Memory B cell (primary cell): ENCODE results near the gene CYP19A1.

ENCODE experiments used
- ATAC-seq: fragments of 150-1000 bp; cut with Tn5 transposase; 2 replicates; pipeline ENCODE4 v1.10.0; 2021; ENCODE audit warnings: low read depth, mild to moderate bottlenecking, moderate library complexity
- DNase-seq, 2 donors: peaks; one replicate each; pipeline ENCODE4 v3.0.0; 2022; ENCODE audit warnings: low spot score in 2 of 2
- H3K27ac Mint-ChIP-seq: one replicate; pipeline ENCODE4 v1.8.0; 2022; ENCODE audit warnings: mild to moderate bottlenecking, moderate library complexity, mixed read lengths
- H3K27me3 Mint-ChIP-seq: one replicate; pipeline ENCODE4 v1.8.0; 2022; ENCODE audit warnings: mixed read lengths
- H3K36me3 Mint-ChIP-seq: one replicate; pipeline ENCODE4 v1.8.0; 2022; ENCODE audit warnings: mild to moderate bottlenecking, mixed read lengths
- H3K4me1 Mint-ChIP-seq: one replicate; pipeline ENCODE4 v1.8.0; 2022; ENCODE audit warnings: mixed read lengths
- H3K4me3 Mint-ChIP-seq: one replicate; pipeline ENCODE4 v1.8.0; 2022; ENCODE audit warnings: mild to moderate bottlenecking, moderate library complexity, mixed read lengths
- H3K9me3 Mint-ChIP-seq: one replicate; pipeline ENCODE4 v1.8.0; 2022; ENCODE audit warnings: mixed read lengths

Gene CYP19A1

GRCh38 chr15:51325167-51325566, 13.2 kb downstream of the CYP19A1 start:
- Mint-ChIP-seq H3K27ac (no peak overlapping the region), H3K27me3 (peaks cover 11% of the 10 kb centered on the region), H3K9me3 (no peaks in the 10 kb centered on the region), H3K36me3 (no peaks in the 10 kb centered on the region), H3K4me3 (no peak overlapping the region), H3K4me1 (no peaks in the 10 kb centered on the region)
- DNase-seq, result no peak
- ATAC-seq, result no peak

DNA sequence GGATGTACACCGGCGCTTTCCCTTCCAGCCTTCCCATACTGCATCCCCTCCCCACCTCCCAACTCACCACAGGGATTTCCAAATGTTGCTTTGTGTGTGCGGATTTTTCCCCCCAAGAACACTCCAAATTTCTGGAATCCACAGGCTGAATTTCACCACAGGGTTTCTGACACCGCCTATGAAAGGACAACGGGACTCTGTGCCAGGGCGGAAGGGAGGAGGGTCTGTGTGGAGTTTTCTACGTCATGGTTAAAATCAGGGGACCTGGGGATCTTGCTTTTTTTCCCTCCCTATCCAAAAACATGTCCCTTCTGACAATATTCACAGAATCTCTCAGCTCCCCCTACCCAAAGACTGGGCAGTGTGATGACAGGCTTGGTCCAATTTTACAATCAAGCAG, 14.6 kb downstream of the CYP19A1 start:
- no peak for ATAC-seq
- H3K4me3 Mint-ChIP-seq, result no peak overlapping the region
- H3K9me3 Mint-ChIP-seq, result no peaks in the 10 kb centered on the region
- no peaks in the 10 kb centered on the region for H3K4me1 Mint-ChIP-seq
- DNase-seq, result no peak
- no peak overlapping the region for H3K27ac Mint-ChIP-seq
- H3K36me3 Mint-ChIP-seq, result no peaks in the 10 kb centered on the region
- peaks cover 7% of the 10 kb centered on the region for H3K27me3 Mint-ChIP-seq

DNA sequence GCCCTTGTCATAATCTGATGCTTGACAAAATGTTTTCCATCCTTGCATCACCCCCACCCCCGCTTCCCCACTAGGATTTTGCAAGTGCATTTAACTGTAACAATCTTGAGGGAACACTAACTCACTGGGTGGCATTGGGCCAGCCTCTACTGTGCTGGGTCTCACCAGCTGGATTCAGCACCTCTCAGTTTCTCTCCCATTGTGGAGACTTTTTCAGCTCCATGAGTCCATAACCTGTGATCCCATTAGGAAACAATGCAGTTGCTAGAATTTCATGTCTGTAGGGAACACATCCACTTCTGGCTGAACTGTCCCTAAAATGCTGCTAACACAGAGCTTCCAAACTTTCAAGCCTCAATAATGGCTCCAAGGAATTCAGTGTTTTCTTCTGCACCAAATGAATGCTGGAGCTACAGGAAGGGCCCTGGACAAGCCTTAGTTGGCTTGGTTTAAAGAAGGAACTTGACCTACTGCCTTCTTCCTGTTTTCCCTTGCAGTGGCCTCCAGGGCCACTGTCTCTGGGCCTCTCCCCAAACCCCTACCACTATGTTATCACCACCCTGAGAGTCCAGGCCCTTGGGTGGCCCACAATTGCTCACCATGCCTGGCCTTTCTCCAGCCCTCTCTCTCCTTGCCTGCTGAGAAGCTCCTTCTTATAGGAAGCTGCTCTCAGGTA, 15.6 kb downstream of the CYP19A1 start:
- no peaks in the 10 kb centered on the region for H3K4me1 Mint-ChIP-seq
- H3K27ac Mint-ChIP-seq, result no peak overlapping the region
- H3K4me3 Mint-ChIP-seq, result no peak overlapping the region
- peaks cover 7% of the 10 kb centered on the region for H3K27me3 Mint-ChIP-seq
- H3K9me3 Mint-ChIP-seq, result no peaks in the 10 kb centered on the region
- no peak for ATAC-seq
- DNase-seq, result no peak
- no peaks in the 10 kb centered on the region for H3K36me3 Mint-ChIP-seq

GRCh38 chr15:51321316-51321715, 17.1 kb downstream of the CYP19A1 start:
- H3K4me1 Mint-ChIP-seq, result no peaks in the 10 kb centered on the region
- no peaks in the 10 kb centered on the region for H3K9me3 Mint-ChIP-seq
- H3K4me3 Mint-ChIP-seq, result no peak overlapping the region
- no peak for ATAC-seq
- DNase-seq, result no peak
- H3K27me3 Mint-ChIP-seq, result peaks cover 7% of the 10 kb centered on the region
- H3K36me3 Mint-ChIP-seq, result no peaks in the 10 kb centered on the region
- no peak overlapping the region for H3K27ac Mint-ChIP-seq

- Mint-ChIP-seq H3K9me3 (no peaks in the 10 kb centered on the region), H3K4me1 (no peaks in the 10 kb centered on the region), H3K27me3 (peaks cover 7% of the 10 kb centered on the region), H3K36me3 (no peaks in the 10 kb centered on the region), H3K4me3 (no peak overlapping the region), H3K27ac (no peak overlapping the region)
- ATAC-seq (no peak), DNase-seq (no peak)
These were observed 17.6 kb downstream of the CYP19A1 start for GRCh38 chr15:51320843-51321242.

DNA sequence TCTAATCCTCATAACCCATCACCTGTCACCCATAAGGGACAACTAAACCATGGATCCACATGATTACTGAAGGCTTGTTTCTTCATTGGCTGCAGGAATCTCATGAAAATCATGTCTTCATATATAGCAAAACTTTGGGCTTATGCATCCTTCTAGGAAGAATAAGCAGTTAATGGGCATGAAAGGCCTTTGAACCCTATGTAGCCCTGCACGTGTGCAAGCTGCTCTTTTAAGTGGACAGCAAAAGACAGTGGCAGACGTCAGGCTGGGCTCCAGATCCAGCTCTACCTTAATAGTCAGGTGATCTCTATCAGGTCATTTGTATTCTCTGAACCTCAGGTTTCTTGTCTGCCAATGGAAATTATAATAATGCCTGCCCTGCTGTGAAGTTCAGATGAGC, 18.9 kb downstream of the CYP19A1 start:
- no peak for DNase-seq
- H3K4me1 Mint-ChIP-seq, result no peaks in the 10 kb centered on the region
- H3K4me3 Mint-ChIP-seq, result no peak overlapping the region
- no peak for ATAC-seq
- no peaks in the 10 kb centered on the region for H3K9me3 Mint-ChIP-seq
- H3K27ac Mint-ChIP-seq, result no peak overlapping the region
- peaks cover 9% of the 10 kb centered on the region for H3K27me3 Mint-ChIP-seq
- H3K36me3 Mint-ChIP-seq, result no peaks in the 10 kb centered on the region

DNA sequence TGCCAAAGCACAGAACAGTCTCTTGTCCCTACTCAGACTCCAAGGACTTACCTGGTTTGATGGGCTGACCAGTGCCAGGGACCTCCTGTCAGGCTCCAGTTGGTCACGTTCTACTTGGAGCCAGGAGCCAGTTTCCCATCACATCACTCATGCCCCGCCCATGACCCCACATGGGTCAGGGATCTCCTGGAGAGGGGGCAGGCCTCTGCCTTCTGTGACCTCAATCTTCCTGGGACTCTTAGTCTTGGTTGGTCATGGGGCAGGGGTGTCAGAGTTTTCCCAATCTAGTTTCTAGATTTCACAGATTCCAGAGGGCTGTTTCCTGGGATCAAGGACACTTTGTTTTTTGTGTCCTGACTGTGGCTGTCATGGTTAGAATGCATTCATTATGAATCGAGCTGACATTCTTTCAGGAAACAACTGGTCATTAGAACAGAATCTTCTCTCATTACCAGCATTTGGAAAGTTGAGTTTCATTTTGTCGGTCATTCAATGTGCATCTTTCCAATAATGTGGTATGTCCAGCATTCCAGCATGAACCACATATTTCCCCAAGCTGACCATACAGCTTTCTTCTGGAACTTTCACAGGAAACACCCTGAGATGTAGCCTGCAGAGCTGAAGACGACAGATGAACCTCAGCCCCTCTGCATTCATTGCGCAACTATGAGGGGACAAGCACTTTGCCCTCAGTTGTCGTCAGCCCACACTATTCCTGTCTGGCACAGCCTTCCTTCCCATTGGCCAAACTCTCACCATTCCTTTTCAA, 19.8 kb downstream of the CYP19A1 start:
- ATAC-seq, result no peak
- H3K27ac Mint-ChIP-seq, result no peak overlapping the region
- no peaks in the 10 kb centered on the region for H3K4me1 Mint-ChIP-seq
- no peak for DNase-seq
- H3K4me3 Mint-ChIP-seq, result no peak overlapping the region
- H3K9me3 Mint-ChIP-seq, result no peaks in the 10 kb centered on the region
- H3K36me3 Mint-ChIP-seq, result no peaks in the 10 kb centered on the region
- peaks cover 7% of the 10 kb centered on the region for H3K27me3 Mint-ChIP-seq

- Mint-ChIP-seq H3K27ac (no peak overlapping the region), H3K36me3 (no peaks in the 10 kb centered on the region), H3K4me3 (no peak overlapping the region), H3K4me1 (no peaks in the 10 kb centered on the region), H3K27me3 (peaks cover 9% of the 10 kb centered on the region), H3K9me3 (no peaks in the 10 kb centered on the region)
- ATAC-seq, result no peak
- no peak for DNase-seq
These were observed 21.8 kb downstream of the CYP19A1 start for GRCh38 chr15:51316636-51317035.

DNA sequence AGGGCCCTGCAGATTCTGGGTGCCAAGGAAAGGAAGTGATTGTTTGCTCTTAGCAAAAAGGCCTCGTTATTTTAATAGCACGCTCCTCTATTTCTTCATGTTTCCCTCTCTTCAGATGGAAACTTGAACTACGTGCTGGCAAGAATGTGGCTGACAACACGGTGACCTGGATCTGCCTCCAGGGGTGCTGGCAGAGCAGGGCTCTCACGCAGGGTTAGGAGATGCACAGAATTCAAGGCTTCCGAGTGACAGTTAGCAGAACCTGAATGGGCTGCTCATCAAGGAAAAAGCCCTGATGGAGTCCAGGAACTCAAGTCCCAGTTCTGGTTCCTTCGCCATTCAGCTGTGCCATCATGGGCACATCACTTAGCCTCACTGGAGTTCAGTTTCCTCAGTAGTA, 22.7 kb downstream of the CYP19A1 start:
- Mint-ChIP-seq H3K27me3 (peaks cover 6% of the 10 kb centered on the region), H3K4me1 (no peaks in the 10 kb centered on the region), H3K27ac (no peak overlapping the region), H3K4me3 (no peak overlapping the region), H3K9me3 (no peaks in the 10 kb centered on the region), H3K36me3 (no peaks in the 10 kb centered on the region)
- ATAC-seq, result no peak
- no peak for DNase-seq

DNA sequence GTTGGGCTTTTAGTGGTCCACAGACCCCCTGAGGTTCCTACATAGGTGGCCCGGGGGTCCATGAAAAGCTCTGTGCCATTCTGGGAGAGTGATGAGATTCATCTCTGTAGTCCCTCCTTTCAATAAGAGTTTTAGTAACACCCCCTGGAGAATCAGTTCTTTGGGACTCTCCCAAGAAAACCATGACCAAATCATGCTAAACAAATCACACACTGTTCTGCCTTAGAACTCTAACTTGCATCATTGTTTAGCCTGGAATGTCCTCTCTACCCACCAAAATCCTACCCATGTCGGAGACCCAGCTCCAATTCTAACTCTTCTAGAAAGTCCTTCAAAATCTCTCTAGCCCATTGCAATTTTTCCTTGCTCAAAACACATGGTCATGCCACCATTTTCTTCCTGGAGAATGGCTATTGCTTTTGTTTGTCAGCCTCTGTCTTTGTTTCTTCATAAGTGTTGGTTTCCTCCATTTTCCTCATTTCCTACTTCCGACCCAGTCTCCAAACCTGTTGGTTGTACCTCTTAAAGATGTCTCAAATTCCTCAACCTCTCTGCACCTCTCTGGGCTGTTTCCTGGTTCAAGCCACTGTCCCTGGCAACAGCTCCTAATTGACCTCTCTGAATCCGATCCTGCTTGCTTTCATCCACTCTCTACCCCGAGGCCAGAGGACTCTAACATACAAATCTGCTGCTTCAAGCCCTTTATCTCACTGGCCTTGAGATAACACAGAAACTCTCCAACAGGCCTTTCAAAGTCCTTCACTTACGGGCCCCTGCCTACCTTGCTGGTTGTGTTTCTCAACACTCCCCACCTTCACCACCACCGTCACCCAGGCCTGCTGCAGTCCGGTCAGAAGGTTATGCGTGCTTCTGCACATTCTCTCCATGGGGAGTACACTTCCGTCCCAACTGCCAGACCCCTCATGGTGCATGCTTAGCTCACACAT, 23.7 kb downstream of the CYP19A1 start:
- Mint-ChIP-seq H3K27me3 (peaks cover 3% of the 10 kb centered on the region), H3K9me3 (no peaks in the 10 kb centered on the region), H3K4me1 (no peaks in the 10 kb centered on the region), H3K36me3 (no peaks in the 10 kb centered on the region), H3K27ac (no peak overlapping the region), H3K4me3 (no peak overlapping the region)
- DNase-seq, result no peak
- no peak for ATAC-seq

DNA sequence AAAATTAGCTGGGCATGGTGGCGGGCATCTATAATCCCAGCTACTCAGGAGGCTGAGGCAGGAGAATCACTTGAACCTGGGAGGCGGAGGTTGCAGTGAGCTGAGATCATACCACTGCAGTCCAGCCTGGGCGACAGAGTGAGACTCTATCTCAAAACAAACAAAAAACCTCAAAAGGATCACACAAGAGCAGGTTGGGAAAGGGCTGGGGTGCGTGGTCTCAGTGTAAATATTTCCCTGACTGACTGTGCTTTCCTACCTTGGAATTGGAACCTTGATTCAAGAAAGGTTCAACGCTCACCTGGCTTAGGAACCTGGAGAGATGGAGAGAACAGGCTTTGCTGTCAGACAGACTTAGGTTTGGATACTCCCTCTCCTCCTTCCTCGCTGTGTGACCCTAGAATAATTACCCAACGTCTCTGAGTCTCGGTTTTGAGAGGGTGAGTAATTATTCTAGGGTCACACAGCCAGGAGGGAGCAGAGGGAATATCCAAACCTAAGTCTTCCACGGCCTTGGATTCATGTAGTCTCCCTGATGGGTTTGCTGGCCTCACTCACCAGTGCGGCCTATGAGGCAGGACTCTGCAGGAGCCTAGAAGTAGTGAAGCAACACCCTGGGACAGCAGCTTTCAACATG, 24.6 kb downstream of the CYP19A1 start:
- no peak overlapping the region for H3K4me3 Mint-ChIP-seq
- peaks cover 3% of the 10 kb centered on the region for H3K27me3 Mint-ChIP-seq
- no peaks in the 10 kb centered on the region for H3K9me3 Mint-ChIP-seq
- DNase-seq, result no peak
- no peak overlapping the region for H3K27ac Mint-ChIP-seq
- no peaks in the 10 kb centered on the region for H3K36me3 Mint-ChIP-seq
- no peak for ATAC-seq
- H3K4me1 Mint-ChIP-seq, result no peaks in the 10 kb centered on the region

DNA sequence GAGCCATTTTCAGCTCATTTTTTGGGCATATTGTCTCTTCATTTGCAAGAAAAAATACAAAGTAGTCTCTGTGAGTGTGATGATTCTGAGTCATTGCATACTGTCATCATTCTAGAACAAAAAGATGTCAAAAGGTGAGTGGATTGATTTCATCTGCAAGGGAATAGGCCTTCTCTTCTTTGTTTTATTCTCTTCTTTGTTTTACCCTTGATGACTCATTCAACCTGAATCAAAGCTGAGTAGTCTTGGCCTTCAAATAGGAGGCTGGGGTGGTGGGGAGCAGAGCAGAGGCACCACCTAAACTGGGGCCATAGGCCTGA, 25.4 kb downstream of the CYP19A1 start:
- Mint-ChIP-seq H3K4me1 (no peaks in the 10 kb centered on the region), H3K36me3 (no peaks in the 10 kb centered on the region), H3K9me3 (no peaks in the 10 kb centered on the region), H3K27me3 (peaks cover 3% of the 10 kb centered on the region), H3K4me3 (no peak overlapping the region), H3K27ac (no peak overlapping the region)
- no peak for ATAC-seq
- DNase-seq, result no peak

GRCh38 chr15:51312166-51313073, 26.0 kb downstream of the CYP19A1 start:
- Mint-ChIP-seq H3K27ac (no peak overlapping the region), H3K9me3 (no peaks in the 10 kb centered on the region), H3K4me1 (no peaks in the 10 kb centered on the region), H3K36me3 (no peaks in the 10 kb centered on the region), H3K27me3 (peaks cover 3% of the 10 kb centered on the region), H3K4me3 (no peak overlapping the region)
- ATAC-seq (no peak), DNase-seq (no peak)
